Activated naive CD8-positive, alpha-beta T cell treated with anti-CD3 and anti-CD28 coated beads, Interleukin-2, amount 10 ng/mL, durations not matched to agents 7 days and 5 days (primary cell): Measurements from ENCODE around the gene KAT2A. TPM values are rescaled to one million over a fixed set of nuclear protein-coding genes. Genes with fewer than 3 reads are reported as not detected.

Experiments
- ATAC-seq: fragments of 150-1000 bp; cut with Tn5 transposase; one replicate; pipeline ENCODE4 v1.10.0; 2021; ENCODE audit warnings: low read depth, moderate library complexity
- POLR2A ChIA-PET: fragments of 350-600 bp; sonication (Branson Sonifier 250); formaldehyde crosslinking; loops from one replicate; lab custom pipeline; 2021; ENCODE audit warnings: antibody characterized with exemption; lab: Charles Lee
- DNase-seq: peaks from one replicate; pipeline ENCODE4 v3.0.0; 2021
- H3K27ac Mint-ChIP-seq: one replicate; pipeline ENCODE4 v1.8.0; 2022; ENCODE audit warnings: mild to moderate bottlenecking, mixed read lengths
- H3K27me3 Mint-ChIP-seq: one replicate; pipeline ENCODE4 v1.8.0; 2022; ENCODE audit warnings: mild to moderate bottlenecking, moderate library complexity, mixed read lengths
- H3K36me3 Mint-ChIP-seq: one replicate; pipeline ENCODE4 v1.8.0; 2021; ENCODE audit warnings: mild to moderate bottlenecking, mixed read lengths
- H3K4me1 Mint-ChIP-seq: one replicate; pipeline ENCODE4 v1.8.0; 2021; ENCODE audit warnings: mixed read lengths
- H3K4me3 Mint-ChIP-seq: one replicate; pipeline ENCODE4 v1.8.0; 2022; ENCODE audit warnings: mild to moderate bottlenecking, moderate library complexity, mixed read lengths
- H3K9me3 Mint-ChIP-seq: one replicate; pipeline ENCODE4 v1.8.0; 2021; ENCODE audit warnings: mixed read lengths
- total RNA-seq, 2 experiments: library from RNA; stranded (reverse); gene quantifications; one replicate each; pipeline ENCODE4 v1.2.3, GENCODE V29; 2021

KAT2A gene
- total RNA-seq, 2 experiments from 2014 or later: 45.1 to 46.9 TPM

DNA sequence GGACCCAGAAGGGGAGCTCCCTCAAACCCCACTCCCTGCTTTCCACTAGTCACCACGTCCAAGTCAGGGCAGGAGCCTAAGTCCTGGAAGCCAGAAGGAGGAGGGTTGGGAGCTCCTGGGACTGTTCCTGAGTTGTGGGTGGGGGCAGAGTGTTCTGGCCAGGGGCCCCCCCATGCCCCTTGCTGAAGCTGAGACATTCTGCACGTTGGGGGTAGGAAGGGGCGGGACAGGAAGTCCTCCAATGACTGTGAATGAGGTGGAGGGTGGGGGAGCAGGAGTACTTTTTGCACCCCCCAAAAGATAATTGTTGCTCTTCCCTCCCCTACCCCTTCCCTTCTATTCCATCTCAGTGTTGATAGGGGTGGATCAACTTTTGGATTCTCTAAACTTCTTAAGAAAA lies 49.4 kb downstream of the KAT2A start:
- Mint-ChIP-seq H3K27ac (peak overlapping the region; percentile 85), H3K4me1 (peaks cover 20% of the 10 kb centered on the region), H3K27me3 (peaks cover 8% of the 10 kb centered on the region), H3K4me3 (peak overlapping the region; percentile 84), H3K36me3 (no peaks in the 10 kb centered on the region), H3K9me3 (no peaks in the 10 kb centered on the region)
- POLR2A ChIA-PET: interaction anchor here (0.6 to 2.5 kb wide), 5 partner anchors 21 to 141 kb away, joined by 3 to 25 read pairs (median 3); partner anchors contain the start of genes DHX58, DNAJC7 and ODAD4
- ATAC-seq (peak; percentile 35), DNase-seq (no peak)

- no peak overlapping the region for H3K4me3 Mint-ChIP-seq
- POLR2A ChIA-PET: interaction anchor here (0.7 to 2.7 kb wide), 2 partner anchors 32 to 43 kb away, joined by 3 to 9 read pairs; partner anchors contain the start of gene DHX58
- H3K27ac Mint-ChIP-seq: no peak overlapping the region
- no peak for DNase-seq
- H3K9me3 Mint-ChIP-seq: no peaks in the 10 kb centered on the region
- no peak for ATAC-seq
- H3K4me1 Mint-ChIP-seq: peaks cover 32% of the 10 kb centered on the region
- H3K27me3 Mint-ChIP-seq: peaks cover 7% of the 10 kb centered on the region
- no peaks in the 10 kb centered on the region for H3K36me3 Mint-ChIP-seq
Observed at GRCh38 chr17:42068979-42069378, 52.2 kb downstream of the KAT2A start.

DNA sequence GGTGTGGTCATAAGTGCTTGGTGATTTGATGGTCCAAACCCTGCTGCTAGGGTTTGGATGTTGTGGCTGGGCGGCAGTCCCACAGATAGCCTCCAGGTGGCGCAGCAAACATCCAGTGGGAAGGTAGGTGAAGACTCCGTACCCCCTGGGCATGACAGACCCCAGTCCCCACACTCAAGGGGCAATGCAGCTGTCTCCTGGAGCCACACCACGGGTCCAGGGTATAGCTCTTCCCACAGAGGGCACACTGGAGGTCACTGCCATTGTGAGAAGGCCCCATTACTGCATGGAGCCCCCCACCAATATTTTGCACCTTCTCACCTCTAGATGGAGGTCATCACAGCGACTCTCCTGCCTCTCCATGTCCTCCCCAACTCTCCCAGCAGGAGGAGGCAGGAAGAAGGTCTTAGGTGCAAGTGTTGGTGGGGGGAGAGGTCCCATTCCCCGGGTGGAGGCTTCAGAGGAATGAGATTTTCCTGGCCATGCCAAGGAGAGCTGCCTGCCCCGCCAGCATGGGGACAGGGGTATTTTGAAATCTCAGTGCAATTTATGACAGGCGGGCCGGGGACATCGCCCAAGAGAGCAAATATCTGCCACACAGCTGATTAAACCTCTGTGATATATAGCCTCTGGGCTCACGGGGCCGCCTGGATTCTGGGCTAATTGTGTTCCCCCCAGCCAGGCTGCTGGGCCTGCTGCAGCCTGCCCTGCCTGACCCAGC lies 53.6 kb downstream of the KAT2A start:
- no peak overlapping the region for H3K4me3 Mint-ChIP-seq
- H3K27me3 Mint-ChIP-seq: peaks cover 2% of the 10 kb centered on the region
- peak; percentile 82 for DNase-seq
- peak; percentile 23 for ATAC-seq
- no peak overlapping the region for H3K27ac Mint-ChIP-seq
- H3K9me3 Mint-ChIP-seq: no peaks in the 10 kb centered on the region
- peaks cover 25% of the 10 kb centered on the region for H3K4me1 Mint-ChIP-seq
- POLR2A ChIA-PET: interaction anchor here (0.9 to 2.7 kb wide), 4 partner anchors 29 to 54 kb away, joined by 3 to 9 read pairs (median 5); partner anchors contain the start of genes DHX58 and KAT2A
- no peaks in the 10 kb centered on the region for H3K36me3 Mint-ChIP-seq

DNA sequence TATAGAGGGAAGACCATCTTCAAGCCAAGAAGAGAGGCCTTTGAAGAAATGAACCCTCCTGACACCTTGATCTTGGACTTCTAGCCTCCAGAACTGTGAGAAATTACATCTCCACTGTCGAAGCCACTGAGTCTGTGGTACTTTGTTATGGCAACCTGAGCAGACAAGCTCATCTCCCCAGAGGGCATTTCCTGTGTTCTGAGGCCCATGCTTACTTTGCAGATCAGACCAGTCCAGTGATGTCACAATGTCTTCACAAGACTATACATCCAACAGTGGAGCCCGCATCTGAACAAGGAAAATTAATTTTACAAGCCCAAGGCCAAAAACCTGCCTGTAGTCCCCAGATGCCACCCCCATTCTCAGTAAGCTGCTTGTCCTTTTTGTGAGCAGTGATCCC lies 56.0 kb downstream of the KAT2A start:
- Mint-ChIP-seq H3K4me1 (peaks cover 18% of the 10 kb centered on the region), H3K27me3 (no peaks in the 10 kb centered on the region)

More for the DNA sequence above, 56.0 kb downstream of the KAT2A start:
- H3K9me3 Mint-ChIP-seq: no peaks in the 10 kb centered on the region
- peak overlapping the region; percentile 16 for H3K4me3 Mint-ChIP-seq
- ATAC-seq (peak; percentile 53), DNase-seq (no peak)
- H3K27ac Mint-ChIP-seq: peak overlapping the region; percentile 85
- POLR2A ChIA-PET: interaction anchor here (0.7 to 2.8 kb wide), 6 partner anchors 20 to 200 kb away, joined by 3 to 12 read pairs (median 4); partner anchors contain the start of genes CNP, DHX58, KLHL11 and NKIRAS2
- no peaks in the 10 kb centered on the region for H3K36me3 Mint-ChIP-seq

Other genes with a start within 250 kb of the KAT2A start
- gene ACLY, start 202.4 kb downstream of the KAT2A start, total RNA-seq: 100 to 1,000 TPM; 142 to 153 TPM
- under 1 TPM; 0.65 to 0.72 TPM for gene ODAD4, start 190.8 kb downstream of the KAT2A start, total RNA-seq
- 10 to 100 TPM; 75.8 to 83.0 TPM for gene CNP, start 154.6 kb downstream of the KAT2A start, total RNA-seq
- 10 to 100 TPM; 86.7 to 93.7 TPM for gene DNAJC7, start 103.9 kb downstream of the KAT2A start, total RNA-seq
- gene NKIRAS2, start 101.3 kb downstream of the KAT2A start, total RNA-seq: 10 to 100 TPM; 19.8 to 27.2 TPM
- under 1 TPM; 0.53 to 0.91 TPM for gene C17orf113, start 70.8 kb downstream of the KAT2A start, total RNA-seq
- gene ZNF385C, start 22.9 kb downstream of the KAT2A start, total RNA-seq: under 1 TPM; 0.40 to 0.58 TPM
- gene DHX58, start 8.7 kb downstream of the KAT2A start, total RNA-seq: 10 to 100 TPM; 68.7 to 77.6 TPM
- gene HSPB9, start 1.4 kb upstream of the KAT2A start, total RNA-seq: under 1 TPM; 0.31 to 0.36 TPM
- 10 to 100 TPM; 86.7 to 90.5 TPM for gene RAB5C, start 33.6 kb upstream of the KAT2A start, total RNA-seq
- gene KCNH4, start 59.8 kb upstream of the KAT2A start, total RNA-seq: under 1 TPM in 1 of 2 experiments, not detected in 1; 0.09 TPM
- gene HCRT, start 64.1 kb upstream of the KAT2A start, total RNA-seq: not detected
- gene GHDC, start 73.1 kb upstream of the KAT2A start, total RNA-seq: 10 to 100 TPM; 22.0 to 23.1 TPM
- 100 to 1,000 TPM; 131 to 134 TPM for gene STAT5B, start 155.0 kb upstream of the KAT2A start, total RNA-seq
- gene STAT5A, start 167.1 kb upstream of the KAT2A start, total RNA-seq: 100 to 1,000 TPM; 125 to 131 TPM